OCI-LY1 (cell line): Measurements from ENCODE around the gene GLYATL2.

Experiments
- H2AFZ ChIP-seq: fragments of 200-600 bp; sonication (generic), shearing (Covaris generic); 2 replicates; pipeline ENCODE4 v1.6.0; 2014; ENCODE audit warnings: antibody characterized with exemption, mild to moderate bottlenecking, low read length
- H3F3A ChIP-seq: fragments of 200-600 bp; sonication (generic), shearing (Covaris generic); 2 replicates; pipeline ENCODE4 v1.6.0; 2014; ENCODE audit warnings: mild to moderate bottlenecking, antibody characterized with exemption, low read length, moderate library complexity; ENCODE audit not compliant: insufficient read depth
- H3K27ac ChIP-seq: fragments of 200-600 bp; sonication (generic); 2 replicates; pipeline ENCODE4 v1.5.1; 2014; ENCODE audit warnings: low read length, mixed run types, mild to moderate bottlenecking, low read depth; ENCODE audit not compliant: poor library complexity, severe bottlenecking
- H3K27me3 ChIP-seq: fragments of 200-600 bp; sonication (generic); 2 replicates; pipeline ENCODE4 v1.6.0; 2014; ENCODE audit warnings: antibody characterized with exemption, mild to moderate bottlenecking, low read length, moderate library complexity; ENCODE audit not compliant: insufficient read depth
- H3K36me3 ChIP-seq: fragments of 200-600 bp; sonication (generic); 2 replicates; pipeline ENCODE4 v1.6.1; 2014; ENCODE audit warnings: mild to moderate bottlenecking, antibody characterized with exemption, low read length, moderate library complexity, mixed read lengths; ENCODE audit not compliant: insufficient read depth
- H3K4me1 ChIP-seq: fragments of 200-600 bp; sonication (generic); 2 replicates; pipeline ENCODE4 v1.5.1; 2014; ENCODE audit warnings: mild to moderate bottlenecking, low read length, moderate library complexity; ENCODE audit not compliant: insufficient read depth, severe bottlenecking
- H3K4me2 ChIP-seq: fragments of 200-600 bp; sonication (generic), shearing (Covaris generic); 2 replicates; pipeline ENCODE4 v1.6.1; 2014; ENCODE audit warnings: low read length
- H3K4me3 ChIP-seq: fragments of 200-600 bp; sonication (generic); 2 replicates; pipeline ENCODE4 v1.5.1; 2014; ENCODE audit warnings: low read length, low read depth, mild to moderate bottlenecking, mixed read lengths; ENCODE audit not compliant: poor library complexity, severe bottlenecking
- H3K79me2 ChIP-seq: fragments of 200-600 bp; shearing (Covaris generic); 2 replicates; pipeline ENCODE4 v1.6.1; 2016; ENCODE audit warnings: mixed run types, low read length, mixed read lengths; ENCODE audit not compliant: insufficient read depth
- H3K9ac ChIP-seq: fragments of 200-600 bp; sonication (generic), shearing (Covaris generic); 2 replicates; pipeline ENCODE4 v1.6.1; 2014; ENCODE audit warnings: mild to moderate bottlenecking, low read length, mixed read lengths
- H3K9me2 ChIP-seq: fragments of 200-600 bp; sonication (generic), shearing (Covaris generic); 2 replicates; pipeline ENCODE4 v1.6.1; 2014; ENCODE audit warnings: low read depth, mild to moderate bottlenecking, low read length, mixed read lengths
- H3K9me3 ChIP-seq: fragments of 200-600 bp; shearing (Covaris generic); 2 replicates; pipeline ENCODE4 v1.6.1; 2014; ENCODE audit warnings: low read length, mixed read lengths
- H4K20me1 ChIP-seq: fragments of 200-600 bp; sonication (generic), shearing (Covaris generic); 2 replicates; pipeline ENCODE4 v1.6.0; 2016; ENCODE audit warnings: mild to moderate bottlenecking, low read length; ENCODE audit not compliant: insufficient read depth
- EZH2 ChIP-seq: fragments of 200-600 bp; sonication (generic), shearing (Covaris generic); IDR thresholded peaks from 2 replicates; pipeline ENCODE4 v1.8.0; 2017; ENCODE audit warnings: borderline replicate concordance, mixed run types, mild to moderate bottlenecking, antibody characterized with exemption, low read length, moderate library complexity, mixed read lengths
- TF ChIP-seq, protein P1 (sequence below): fragments of 200-600 bp; sonication (generic), shearing (Covaris generic); IDR thresholded peaks from 2 replicates; pipeline ENCODE4 v1.5.1; 2017; ENCODE audit warnings: mild to moderate bottlenecking, antibody characterized with exemption, low read length, moderate library complexity, mixed read lengths

Gene GLYATL2

DNA sequence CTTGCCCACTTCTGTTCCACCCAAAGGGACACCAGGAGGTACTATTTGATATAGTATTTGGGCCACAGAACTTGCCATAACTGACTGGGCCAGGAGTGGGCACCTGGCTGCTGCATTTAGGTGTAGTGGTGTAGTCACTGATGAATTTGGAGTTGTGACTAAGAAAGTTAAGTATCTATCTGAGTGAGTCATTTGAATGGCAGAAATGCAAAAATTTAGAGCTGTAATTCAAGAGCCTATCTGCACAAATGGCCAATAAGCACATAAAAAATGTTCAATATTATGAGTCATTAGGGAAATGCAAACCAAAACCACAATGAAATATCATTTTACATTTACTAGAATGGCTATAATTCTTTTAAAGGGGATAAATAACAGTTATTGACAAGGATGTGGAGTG is 14.7 kb downstream of the GLYATL2 start:
- Histone ChIP-seq H3K4me1 (no peaks in the 10 kb centered on the region), H3K9me3 (no peaks in the 10 kb centered on the region), H2AFZ (no peak overlapping the region), H3K36me3 (no peaks in the 10 kb centered on the region), H4K20me1 (no peaks in the 10 kb centered on the region), H3K27me3 (no peaks in the 10 kb centered on the region), H3K4me2 (no peak overlapping the region), H3K4me3 (no peak overlapping the region), H3K9me2 (no peaks in the 10 kb centered on the region), H3F3A (no peaks in the 10 kb centered on the region), H3K27ac (no peak overlapping the region), H3K9ac (no peak overlapping the region), H3K79me2 (no peaks in the 10 kb centered on the region)
- no peak for TF ChIP-seq EZH2
- TF ChIP-seq, protein P1, sequence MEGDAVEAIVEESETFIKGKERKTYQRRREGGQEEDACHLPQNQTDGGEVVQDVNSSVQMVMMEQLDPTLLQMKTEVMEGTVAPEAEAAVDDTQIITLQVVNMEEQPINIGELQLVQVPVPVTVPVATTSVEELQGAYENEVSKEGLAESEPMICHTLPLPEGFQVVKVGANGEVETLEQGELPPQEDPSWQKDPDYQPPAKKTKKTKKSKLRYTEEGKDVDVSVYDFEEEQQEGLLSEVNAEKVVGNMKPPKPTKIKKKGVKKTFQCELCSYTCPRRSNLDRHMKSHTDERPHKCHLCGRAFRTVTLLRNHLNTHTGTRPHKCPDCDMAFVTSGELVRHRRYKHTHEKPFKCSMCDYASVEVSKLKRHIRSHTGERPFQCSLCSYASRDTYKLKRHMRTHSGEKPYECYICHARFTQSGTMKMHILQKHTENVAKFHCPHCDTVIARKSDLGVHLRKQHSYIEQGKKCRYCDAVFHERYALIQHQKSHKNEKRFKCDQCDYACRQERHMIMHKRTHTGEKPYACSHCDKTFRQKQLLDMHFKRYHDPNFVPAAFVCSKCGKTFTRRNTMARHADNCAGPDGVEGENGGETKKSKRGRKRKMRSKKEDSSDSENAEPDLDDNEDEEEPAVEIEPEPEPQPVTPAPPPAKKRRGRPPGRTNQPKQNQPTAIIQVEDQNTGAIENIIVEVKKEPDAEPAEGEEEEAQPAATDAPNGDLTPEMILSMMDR: no peak

DNA sequence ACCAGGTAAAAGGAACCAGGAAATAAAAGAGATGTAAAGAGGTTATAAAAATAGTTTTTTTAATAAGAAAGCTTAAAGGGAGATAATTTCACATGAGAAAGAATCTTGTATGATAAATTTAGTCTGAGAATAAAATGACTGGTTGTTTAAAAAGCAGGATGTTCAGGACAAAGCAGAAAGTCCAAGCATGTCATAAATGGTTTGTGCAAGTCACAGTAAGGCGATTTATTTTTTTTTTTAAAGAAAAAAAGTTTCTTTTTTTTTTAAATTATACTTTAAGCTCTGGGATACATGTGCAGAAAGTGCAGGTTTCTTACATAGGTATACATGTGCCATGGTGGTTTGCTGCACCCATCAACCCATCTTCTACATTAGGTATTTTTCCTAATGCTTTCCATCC is 30.8 kb downstream of the GLYATL2 start:
- Histone ChIP-seq H3K9me3 (peaks cover 2% of the 10 kb centered on the region; the same call in 1 of the 2 replicates), H3F3A (no peaks in the 10 kb centered on the region), H4K20me1 (no peaks in the 10 kb centered on the region), H3K27ac (no peak overlapping the region), H3K4me1 (no peaks in the 10 kb centered on the region), H3K27me3 (no peaks in the 10 kb centered on the region), H3K79me2 (no peaks in the 10 kb centered on the region), H3K9me2 (no peaks in the 10 kb centered on the region), H3K9ac (no peak overlapping the region), H3K36me3 (no peaks in the 10 kb centered on the region), H3K4me2 (no peak overlapping the region), H2AFZ (no peak overlapping the region), H3K4me3 (no peak overlapping the region)
- TF ChIP-seq, protein P1: no peak
- no peak for TF ChIP-seq EZH2

DNA sequence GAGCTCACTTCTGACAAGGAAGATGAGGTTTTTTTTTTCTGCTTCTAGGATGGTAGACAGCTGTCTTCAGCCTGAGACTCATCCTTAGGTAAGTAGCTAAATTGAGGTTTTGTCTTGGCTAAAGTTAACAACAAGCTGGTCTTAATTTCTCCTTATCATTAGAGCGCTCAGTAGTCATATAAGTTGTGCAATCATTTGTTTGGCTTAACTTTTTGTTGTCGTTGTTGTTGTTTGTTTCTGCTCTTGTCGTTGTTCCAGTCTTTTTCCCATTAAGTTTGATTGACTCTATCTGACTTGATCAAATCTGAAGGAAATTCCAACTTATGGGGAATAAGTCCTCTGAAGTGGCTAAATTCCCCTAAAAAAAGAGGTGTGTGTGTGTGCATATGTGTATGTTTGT is 33.0 kb downstream of the GLYATL2 start:
- TF ChIP-seq, protein P1: no peak
- TF ChIP-seq EZH2: no peak
- Histone ChIP-seq H3K27me3 (no peaks in the 10 kb centered on the region), H2AFZ (no peak overlapping the region), H3K79me2 (no peaks in the 10 kb centered on the region), H3K4me1 (no peaks in the 10 kb centered on the region), H3K9me2 (no peaks in the 10 kb centered on the region), H3K4me2 (no peak overlapping the region), H3K36me3 (no peaks in the 10 kb centered on the region), H3K27ac (no peak overlapping the region), H3K9me3 (peaks cover 2% of the 10 kb centered on the region; the same call in 1 of the 2 replicates), H4K20me1 (no peaks in the 10 kb centered on the region), H3K4me3 (no peak overlapping the region), H3F3A (no peaks in the 10 kb centered on the region), H3K9ac (no peak overlapping the region)
